T follicular helper cell (primary cell): Measurements from ENCODE around the gene RFXANK.
"Not testable (repeated sequence)": the region's sequence is repeated elsewhere in the genome, so short reads cannot be mapped to it uniquely, and the experiment has no call there.

Experiments
- DNase-seq: peaks from one replicate; pipeline ENCODE4 v3.0.0-alpha.2; 2020; ENCODE audit warnings: low read depth
- total RNA-seq, 2 experiments: gene quantifications; one replicate each; lab custom pipeline; 2026; lab: John Stamatoyannopoulos, UW

RFXANK gene
- total RNA-seq, result 37.3 to 38.5 reads per million in 2 experiments

GRCh38 chr19:19192078-19192882, at the start of gene RFXANK, which contains the start of gene BORCS8:
TSS of gene RFXANK (plus strand) at chr19:19192258. CDS start at chr19:19193947, 1,689 bp downstream.
TSS of gene BORCS8 (minus strand) at chr19:19192152. CDS start at chr19:19192117, 35 bp downstream.
- peak; percentile 98 for DNase-seq

- no peak for DNase-seq
Measured at GRCh38 chr19:19142347-19142746, 49.7 kb upstream of the RFXANK start.

GRCh38 chr19:19145281-19145680, 46.8 kb upstream of the RFXANK start:
- DNase-seq, result no peak

- peak; percentile 78 for DNase-seq
Measured at GRCh38 chr19:19145684-19146608, 46.1 kb upstream of the RFXANK start.

GRCh38 chr19:19146865-19147264, 45.2 kb upstream of the RFXANK start:
- DNase-seq, result no peak

- no peak for DNase-seq
Measured at GRCh38 chr19:19147344-19147743, 44.7 kb upstream of the RFXANK start.

GRCh38 chr19:19148504-19148903, 43.6 kb upstream of the RFXANK start:
- DNase-seq, result not testable (repeated sequence)

GRCh38 chr19:19149435-19149834, 42.6 kb upstream of the RFXANK start:
- no peak for DNase-seq

- DNase-seq, result no peak
Measured at GRCh38 chr19:19151418-19151817, 40.6 kb upstream of the RFXANK start.

- DNase-seq, result no peak
Measured at GRCh38 chr19:19152668-19153384, 39.2 kb upstream of the RFXANK start.

GRCh38 chr19:19154768-19155494, 37.1 kb upstream of the RFXANK start:
- DNase-seq, result no peak

- DNase-seq, result no peak
Measured at GRCh38 chr19:19155495-19156219, 36.4 kb upstream of the RFXANK start.

GRCh38 chr19:19157808-19158207, 34.2 kb upstream of the RFXANK start:
- DNase-seq, result no peak

- DNase-seq, result no peak
Measured at GRCh38 chr19:19159534-19159933, 32.5 kb upstream of the RFXANK start.

GRCh38 chr19:19160461-19161035, 31.5 kb upstream of the RFXANK start:
- no peak for DNase-seq

- DNase-seq, result no peak
Measured at GRCh38 chr19:19162495-19162894, 29.6 kb upstream of the RFXANK start.

- DNase-seq, result no peak
Measured at GRCh38 chr19:19165396-19165795, 26.7 kb upstream of the RFXANK start.

GRCh38 chr19:19167612-19168011, 24.4 kb upstream of the RFXANK start:
- DNase-seq, result no peak

GRCh38 chr19:19169236-19170052, 22.6 kb upstream of the RFXANK start:
- DNase-seq, result no peak
